22Rv1 (cell line): ENCODE measurements around the gene SALL1.

ENCODE experiments used
- ZFX ChIP-seq: fragments of 450-650 bp; IDR thresholded peaks from 2 replicates; pipeline ENCODE4 v1.6.1; 2017; ENCODE audit warnings: antibody characterized with exemption, borderline replicate concordance
- TF ChIP-seq, protein P1 (sequence below): fragments of 450-650 bp; IDR thresholded peaks from 2 replicates; pipeline ENCODE4 v1.5.1; 2017; ENCODE audit warnings: mild to moderate bottlenecking

DNA sequence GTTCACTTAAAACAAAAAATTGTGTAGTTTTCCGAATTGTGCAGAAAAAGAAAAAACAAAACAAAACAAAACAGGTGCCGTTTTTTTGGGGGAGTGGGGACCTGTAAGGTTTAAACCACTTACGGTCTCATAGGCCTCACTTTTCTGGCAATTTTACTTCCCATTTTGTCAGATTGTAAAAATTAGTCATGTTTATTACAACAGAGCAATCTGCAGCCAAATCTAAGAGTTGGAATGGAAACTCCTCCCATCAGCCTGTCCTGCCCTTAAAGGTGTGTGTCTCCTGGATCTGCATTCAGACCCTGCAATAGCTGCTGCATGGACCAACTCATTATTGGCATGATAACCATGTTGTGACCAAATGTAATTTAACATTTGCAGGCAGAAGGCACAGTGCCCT is 8.2 kb upstream of the SALL1 start:
- TF ChIP-seq, protein P1, sequence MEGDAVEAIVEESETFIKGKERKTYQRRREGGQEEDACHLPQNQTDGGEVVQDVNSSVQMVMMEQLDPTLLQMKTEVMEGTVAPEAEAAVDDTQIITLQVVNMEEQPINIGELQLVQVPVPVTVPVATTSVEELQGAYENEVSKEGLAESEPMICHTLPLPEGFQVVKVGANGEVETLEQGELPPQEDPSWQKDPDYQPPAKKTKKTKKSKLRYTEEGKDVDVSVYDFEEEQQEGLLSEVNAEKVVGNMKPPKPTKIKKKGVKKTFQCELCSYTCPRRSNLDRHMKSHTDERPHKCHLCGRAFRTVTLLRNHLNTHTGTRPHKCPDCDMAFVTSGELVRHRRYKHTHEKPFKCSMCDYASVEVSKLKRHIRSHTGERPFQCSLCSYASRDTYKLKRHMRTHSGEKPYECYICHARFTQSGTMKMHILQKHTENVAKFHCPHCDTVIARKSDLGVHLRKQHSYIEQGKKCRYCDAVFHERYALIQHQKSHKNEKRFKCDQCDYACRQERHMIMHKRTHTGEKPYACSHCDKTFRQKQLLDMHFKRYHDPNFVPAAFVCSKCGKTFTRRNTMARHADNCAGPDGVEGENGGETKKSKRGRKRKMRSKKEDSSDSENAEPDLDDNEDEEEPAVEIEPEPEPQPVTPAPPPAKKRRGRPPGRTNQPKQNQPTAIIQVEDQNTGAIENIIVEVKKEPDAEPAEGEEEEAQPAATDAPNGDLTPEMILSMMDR: no peak
- no peak for TF ChIP-seq ZFX
